ENCODE results near the gene SMAD2. TPM values are rescaled to one million over a fixed set of nuclear protein-coding genes. Genes with fewer than 3 reads are reported as not detected.

SMAD2 gene
- polyA plus RNA-seq, 1 experiment: 95.8 TPM

- ChIA-PET POLR2A (no interaction called here), CTCF (no interaction called here)
- Histone ChIP-seq H3K4me3 (ENCODE audit: low read depth, low read length) (no peak overlapping the region), H3K27ac (ENCODE audit: low read depth, low read length) (no peak overlapping the region), H3K9me3 (ENCODE audit: control insufficient read depth, insufficient read depth, low read length) (no peaks in the 10 kb centered on the region), H3K27me3 (ENCODE audit: control insufficient read depth, insufficient read depth, low read length) (no peaks in the 10 kb centered on the region)
- DNase-seq (ENCODE audit: low read depth, low spot score): no peak
- TF ChIP-seq, protein P1, sequence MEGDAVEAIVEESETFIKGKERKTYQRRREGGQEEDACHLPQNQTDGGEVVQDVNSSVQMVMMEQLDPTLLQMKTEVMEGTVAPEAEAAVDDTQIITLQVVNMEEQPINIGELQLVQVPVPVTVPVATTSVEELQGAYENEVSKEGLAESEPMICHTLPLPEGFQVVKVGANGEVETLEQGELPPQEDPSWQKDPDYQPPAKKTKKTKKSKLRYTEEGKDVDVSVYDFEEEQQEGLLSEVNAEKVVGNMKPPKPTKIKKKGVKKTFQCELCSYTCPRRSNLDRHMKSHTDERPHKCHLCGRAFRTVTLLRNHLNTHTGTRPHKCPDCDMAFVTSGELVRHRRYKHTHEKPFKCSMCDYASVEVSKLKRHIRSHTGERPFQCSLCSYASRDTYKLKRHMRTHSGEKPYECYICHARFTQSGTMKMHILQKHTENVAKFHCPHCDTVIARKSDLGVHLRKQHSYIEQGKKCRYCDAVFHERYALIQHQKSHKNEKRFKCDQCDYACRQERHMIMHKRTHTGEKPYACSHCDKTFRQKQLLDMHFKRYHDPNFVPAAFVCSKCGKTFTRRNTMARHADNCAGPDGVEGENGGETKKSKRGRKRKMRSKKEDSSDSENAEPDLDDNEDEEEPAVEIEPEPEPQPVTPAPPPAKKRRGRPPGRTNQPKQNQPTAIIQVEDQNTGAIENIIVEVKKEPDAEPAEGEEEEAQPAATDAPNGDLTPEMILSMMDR (IDR thresholded peaks at IDR 0.05; ENCODE audit: low read depth, low read length): no peak
Observed at GRCh38 chr18:47887227-47887626, 43.2 kb downstream of the SMAD2 start.

GRCh38 chr18:47883771-47884413, 46.6 kb downstream of the SMAD2 start:
- no peak for DNase-seq (ENCODE audit: low read depth, low spot score)
- POLR2A ChIA-PET: no interaction called here
- Histone ChIP-seq H3K4me3 (ENCODE audit: low read depth, low read length) (no peak overlapping the region), H3K27ac (ENCODE audit: low read depth, low read length) (no peak overlapping the region), H3K27me3 (ENCODE audit: control insufficient read depth, insufficient read depth, low read length) (no peaks in the 10 kb centered on the region), H3K9me3 (ENCODE audit: control insufficient read depth, insufficient read depth, low read length) (no peaks in the 10 kb centered on the region)
- TF ChIP-seq, protein P1 (IDR thresholded peaks at IDR 0.05; ENCODE audit: low read depth, low read length): no peak
- CTCF ChIA-PET: interaction anchor here (1.0 kb wide), 1 partner anchor 39 kb away, joined by 4 read pairs; no protein-coding TSS in a partner anchor

DNA sequence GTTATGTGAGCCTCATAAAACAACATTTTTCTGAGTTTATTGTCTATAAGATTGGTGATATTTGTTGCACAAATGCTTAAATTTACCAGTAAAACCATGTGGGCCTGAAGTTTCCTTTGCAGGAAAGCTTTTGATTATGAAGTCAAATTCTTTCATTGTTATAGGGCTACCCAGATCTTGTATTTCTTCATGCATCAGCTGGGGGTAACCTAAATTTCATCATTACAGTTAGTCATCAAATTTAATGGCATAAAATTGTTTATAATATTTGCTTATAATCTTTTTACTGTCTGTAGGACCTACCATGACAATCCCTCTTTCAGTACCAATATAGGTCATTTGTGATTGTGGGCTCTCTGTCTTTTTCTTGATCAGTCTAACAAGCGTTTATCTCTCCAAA, 47.8 kb downstream of the SMAD2 start:
- no peak for DNase-seq (ENCODE audit: low read depth, low spot score)
- H3K27ac ChIP-seq (ENCODE audit: low read depth, low read length): no peak overlapping the region
- ChIA-PET CTCF (no interaction called here), POLR2A (interaction anchor here (0.7 kb wide), 1 partner anchor 48 kb away, joined by 4 read pairs; the partner anchor contains the start of gene SMAD2)
- no peak overlapping the region for H3K4me3 ChIP-seq (ENCODE audit: low read depth, low read length)
- H3K27me3 ChIP-seq (ENCODE audit: control insufficient read depth, insufficient read depth, low read length): no peaks in the 10 kb centered on the region
- TF ChIP-seq, protein P1 (IDR thresholded peaks at IDR 0.05; ENCODE audit: low read depth, low read length): no peak
- H3K9me3 ChIP-seq (ENCODE audit: control insufficient read depth, insufficient read depth, low read length): no peaks in the 10 kb centered on the region

DNA sequence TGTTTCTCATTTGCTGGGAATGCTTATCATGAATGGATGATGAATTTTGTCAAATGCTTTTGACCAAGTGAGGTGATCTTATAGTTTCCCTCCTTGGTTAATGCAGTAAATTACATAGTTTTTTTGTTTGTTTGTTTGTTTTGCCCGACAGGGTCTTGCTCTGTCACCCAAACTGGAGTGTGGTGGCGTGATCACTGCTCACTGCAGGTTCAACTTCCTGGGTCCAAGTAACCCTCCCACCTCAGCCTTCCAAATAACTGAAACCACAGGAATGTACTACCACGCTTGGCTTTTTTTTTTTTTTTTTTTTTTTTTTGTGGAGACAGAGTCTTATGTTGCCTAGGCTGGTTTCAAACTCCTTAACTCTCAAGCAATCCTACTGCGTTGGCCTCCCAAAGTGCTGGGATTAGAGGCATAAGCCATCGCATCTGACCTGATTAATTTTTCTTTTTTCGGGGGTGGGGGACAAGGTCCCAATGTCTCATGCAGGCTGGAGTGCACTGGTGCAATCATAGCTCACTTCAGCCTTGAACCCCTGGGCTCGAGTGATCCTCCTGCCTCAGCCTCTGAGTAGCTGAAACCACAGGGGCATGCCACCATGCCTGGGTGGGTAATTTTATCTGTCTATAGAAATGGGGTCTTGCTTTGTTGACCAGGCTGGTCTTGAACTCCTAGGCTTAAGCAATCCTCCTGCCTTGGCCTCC, 48.6 kb downstream of the SMAD2 start:
- TF ChIP-seq, protein P1 (IDR thresholded peaks at IDR 0.05; ENCODE audit: low read depth, low read length): no peak

DNA sequence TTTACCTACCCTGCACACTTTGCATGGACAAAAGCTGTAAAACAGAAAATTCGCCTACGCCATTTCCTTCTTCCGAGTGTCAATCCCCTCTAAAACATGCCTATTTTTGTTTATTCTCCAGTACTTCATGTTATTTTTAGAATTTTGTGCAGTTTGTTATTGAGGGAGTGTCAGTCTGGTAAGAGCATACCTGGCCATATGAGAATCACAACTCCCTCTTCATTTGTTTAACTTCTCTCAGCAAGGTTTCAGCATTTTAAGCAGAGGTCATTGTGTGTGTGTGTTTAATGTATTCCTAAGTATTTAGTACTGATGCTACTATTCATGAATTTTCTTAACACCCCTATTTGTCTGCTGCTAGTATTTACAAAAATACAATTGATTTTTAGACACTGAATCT, 49.4 kb downstream of the SMAD2 start:
- H3K9me3 ChIP-seq (ENCODE audit: control insufficient read depth, insufficient read depth, low read length): no peaks in the 10 kb centered on the region
- ChIA-PET POLR2A (no interaction called here), CTCF (no interaction called here)
- TF ChIP-seq, protein P1 (IDR thresholded peaks at IDR 0.05; ENCODE audit: low read depth, low read length): no peak
- DNase-seq (ENCODE audit: low read depth, low spot score): no peak
- H3K27me3 ChIP-seq (ENCODE audit: control insufficient read depth, insufficient read depth, low read length): no peaks in the 10 kb centered on the region
- no peak overlapping the region for H3K27ac ChIP-seq (ENCODE audit: low read depth, low read length)
- no peak overlapping the region for H3K4me3 ChIP-seq (ENCODE audit: low read depth, low read length)

More for the DNA sequence above, 48.6 kb downstream of the SMAD2 start:
- Histone ChIP-seq H3K9me3 (ENCODE audit: control insufficient read depth, insufficient read depth, low read length) (no peaks in the 10 kb centered on the region), H3K27ac (ENCODE audit: low read depth, low read length) (no peak overlapping the region), H3K27me3 (ENCODE audit: control insufficient read depth, insufficient read depth, low read length) (no peaks in the 10 kb centered on the region), H3K4me3 (ENCODE audit: low read depth, low read length) (no peak overlapping the region)
- POLR2A ChIA-PET: interaction anchor here (0.7 kb wide), 1 partner anchor 48 kb away, joined by 4 read pairs; the partner anchor contains the start of gene SMAD2
- CTCF ChIA-PET: no interaction called here
- peak; percentile 11 for DNase-seq (ENCODE audit: low read depth, low spot score)
